B cell (primary cell): ENCODE measurements around the gene CRYBA4.

Experiments used
- EZH2 ChIP-seq: IDR thresholded peaks from 2 replicates; pipeline ENCODE4 v1.6.1; 2012; ENCODE audit warnings: borderline replicate concordance, low read depth, mild to moderate bottlenecking, moderate library complexity, low read length; ENCODE audit not compliant: insufficient read depth, poor library complexity, severe bottlenecking
- TF ChIP-seq, protein P1 (sequence below): fragments of 200-600 bp; IDR thresholded peaks from one replicate; pipeline ENCODE4 v1.8.0; 2022; ENCODE audit warnings: antibody characterized with exemption, mild to moderate bottlenecking

- TF ChIP-seq, protein P1, sequence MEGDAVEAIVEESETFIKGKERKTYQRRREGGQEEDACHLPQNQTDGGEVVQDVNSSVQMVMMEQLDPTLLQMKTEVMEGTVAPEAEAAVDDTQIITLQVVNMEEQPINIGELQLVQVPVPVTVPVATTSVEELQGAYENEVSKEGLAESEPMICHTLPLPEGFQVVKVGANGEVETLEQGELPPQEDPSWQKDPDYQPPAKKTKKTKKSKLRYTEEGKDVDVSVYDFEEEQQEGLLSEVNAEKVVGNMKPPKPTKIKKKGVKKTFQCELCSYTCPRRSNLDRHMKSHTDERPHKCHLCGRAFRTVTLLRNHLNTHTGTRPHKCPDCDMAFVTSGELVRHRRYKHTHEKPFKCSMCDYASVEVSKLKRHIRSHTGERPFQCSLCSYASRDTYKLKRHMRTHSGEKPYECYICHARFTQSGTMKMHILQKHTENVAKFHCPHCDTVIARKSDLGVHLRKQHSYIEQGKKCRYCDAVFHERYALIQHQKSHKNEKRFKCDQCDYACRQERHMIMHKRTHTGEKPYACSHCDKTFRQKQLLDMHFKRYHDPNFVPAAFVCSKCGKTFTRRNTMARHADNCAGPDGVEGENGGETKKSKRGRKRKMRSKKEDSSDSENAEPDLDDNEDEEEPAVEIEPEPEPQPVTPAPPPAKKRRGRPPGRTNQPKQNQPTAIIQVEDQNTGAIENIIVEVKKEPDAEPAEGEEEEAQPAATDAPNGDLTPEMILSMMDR, result no peak
- TF ChIP-seq EZH2, result no peak
Measured at GRCh38 chr22:26617271-26618199, 4.2 kb upstream of the CRYBA4 start, which contains the start of gene CRYBB1.
